Stomach (tissue), 9 donors: Measurements from ENCODE around the gene NBPF26. TPM values are rescaled to one million over a fixed set of nuclear protein-coding genes. Genes with fewer than 3 reads are reported as not detected.
A peak's percentile ranks its signal among the peaks of the same experiment; 100 is the strongest.
"Not testable (repeated sequence)": the region's sequence is repeated elsewhere in the genome, so short reads cannot be mapped to it uniquely, and the experiment has no call there.

Source experiments
- DNase-seq, 2 donors: peaks; one replicate each; pipeline versions ENCODE4 v3.0.0 to v3.0.0-alpha.2; 2013 to 2019
- H3K27ac ChIP-seq, 5 donors: fragments of 200-600 bp in 4 of 5; sonication (generic) in 4 of 5; one replicate each; pipeline ENCODE4 v1.5.1; 2013 to 2019; ENCODE audit warnings: mild to moderate bottlenecking in 1 of 5, moderate library complexity in 1 of 5
- H3K27me3 ChIP-seq, 3 donors: fragments of 200-600 bp; sonication (generic); one replicate each; pipeline ENCODE4 v1.5.1; 2017 to 2019; ENCODE audit warnings: mixed run types in 1 of 3
- H3K36me3 ChIP-seq, 4 donors: fragments of 200-600 bp; sonication (generic); 1 replicate in 3 of 4; 2 replicates in 1 of 4; pipeline ENCODE4 v1.5.1; 2016 to 2019
- H3K4me1 ChIP-seq, 4 donors: fragments of 200-600 bp; sonication (generic); one replicate each; pipeline ENCODE4 v1.5.1; 2016 to 2019
- H3K4me3 ChIP-seq, 4 donors: fragments of 200-600 bp; sonication (generic) in 3 of 4; one replicate each; pipeline ENCODE4 v1.5.1; 2016 to 2019; ENCODE audit warnings: mild to moderate bottlenecking in 1 of 4
- H3K9me3 ChIP-seq, 4 donors: fragments of 200-600 bp; sonication (generic); one replicate each; pipeline ENCODE4 v1.5.1; 2016 to 2019
- POLR2A ChIP-seq, 4 donors: fragments of 450-650 bp; IDR thresholded peaks; one replicate each; pipeline ENCODE4 v1.6.1; 2016; ENCODE audit warnings: antibody characterized with exemption in 4 of 4, control low read depth in 2 of 4, mild to moderate bottlenecking in 1 of 4, moderate library complexity in 1 of 4
- POLR2AphosphoS5 ChIP-seq, 3 donors: sonication (generic); formaldehyde crosslinking; IDR thresholded peaks; one replicate each; pipeline ENCODE4 v1.6.1; 2016; ENCODE audit warnings: antibody characterized with exemption in 3 of 3
- WGBS, 5 donors: extraction: QIAGEN DNeasy Blood & Tissue Kit in 3 of 5; methylation state at CpG; one replicate each; pipeline versions ENCODE4 v1.1.5 to v1.1.7; 2013 to 2018; 5-methylcytosine and 5-hydroxymethylcytosine counted together
- intact Hi-C: fragments of 100-400 bp; cut with DNase I; formaldehyde crosslinking; loops from one replicate; pipeline ENCODE4 v1.15.1; 2023; ENCODE audit warnings: low total_unique reads
- polyA plus RNA-seq, 3 donors: library from polyadenylated mRNA; stranded (reverse); fragments of 200-250 nt; gene quantifications; one replicate each; pipeline ENCODE4 v1.2.3, GENCODE V29; 2013
- small RNA-seq, 4 donors: library from RNA; depleted of rRNA; stranded (forward); fragments of <200 nt; gene quantifications; one replicate each; pipeline ENCODE3, GENCODE V24; 2016
- total RNA-seq, 5 donors: library from RNA; depleted of rRNA; stranded (reverse); fragments of >200 nt; gene quantifications; one replicate each; pipeline versions ENCODE4 v1.1.0 to v1.2.3, GENCODE V29; 2014 to 2016
- donor health status: healthy with polysubstance abuse.
- donor health status: Bipolar disorder and iron deficiency.
- donor health status: healthy.

Gene NBPF26
- total and polyA plus RNA-seq, 8 donors: 2.0 to 38.4 (median 9.0) TPM

- intact Hi-C loops, H3K36me3 ChIP-seq, H3K27me3 ChIP-seq, H3K9me3 ChIP-seq, H3K4me1 ChIP-seq: not testable (repeated sequence)
- TF ChIP-seq POLR2A (IDR thresholded peaks at IDR 0.05) (peak in 1 of 4 donors; percentile 81), POLR2AphosphoS5 (IDR thresholded peaks at IDR 0.05) (peak in 2 of 3 donors; percentile 58 to 99)
- Histone ChIP-seq H3K4me3 (peak overlapping the region in 2 of 4 donors; percentile 26 to 44), H3K27ac (peak overlapping the region in 3 of 5 donors; percentile 85 to 94 (median 92))
- 0 to 1% (median 0%) methylated on average over 29 to 50 of the region's 50 CpGs; no CpG with 5 or more reads in 1 of the 5 donors for WGBS, 5 donors
- DNase-seq: peak in 1 of 2 donors; percentile 92
Observed at GRCh38 chr1:120850537-120851421, 127.0 kb downstream of the NBPF26 start.

GRCh38 chr1:120858144-120858543, 134.4 kb downstream of the NBPF26 start:
- intact Hi-C loops, DNase-seq, H3K9me3 ChIP-seq, H3K36me3 ChIP-seq, H3K4me1 ChIP-seq, H3K27me3 ChIP-seq, H3K4me3 ChIP-seq, H3K27ac ChIP-seq: not testable (repeated sequence)
- 37 to 54% (median 47%) methylated on average over 1 to 2 of the region's 2 CpGs; no CpG with 5 or more reads in 1 of the 5 donors for WGBS, 5 donors

GRCh38 chr1:120859615-120860234, 136.0 kb downstream of the NBPF26 start:
- H3K36me3 ChIP-seq, H3K9me3 ChIP-seq, H3K4me3 ChIP-seq, H3K4me1 ChIP-seq, H3K27me3 ChIP-seq, DNase-seq, intact Hi-C loops, H3K27ac ChIP-seq: not testable (repeated sequence)
- WGBS, 5 donors: 64 to 88% (median 84%) methylated on average over 3 to 4 of the region's 8 CpGs; no CpG with 5 or more reads in 1 of the 5 donors

GRCh38 chr1:120878206-120878605, 154.5 kb downstream of the NBPF26 start:
- H3K27ac ChIP-seq, H3K4me3 ChIP-seq, H3K36me3 ChIP-seq, H3K9me3 ChIP-seq, intact Hi-C loops, H3K27me3 ChIP-seq, DNase-seq, H3K4me1 ChIP-seq: not testable (repeated sequence)

GRCh38 chr1:120880056-120880455, 156.3 kb downstream of the NBPF26 start:
- WGBS, 5 donors: 17 to 45% (median 42%) methylated on average over 1 of the region's 1 CpG; no CpG with 5 or more reads in 2 of the 5 donors
- intact Hi-C loops, H3K9me3 ChIP-seq, DNase-seq, H3K4me3 ChIP-seq, H3K27ac ChIP-seq, H3K27me3 ChIP-seq, H3K36me3 ChIP-seq, H3K4me1 ChIP-seq: not testable (repeated sequence)

GRCh38 chr1:120881934-120882333, 158.2 kb downstream of the NBPF26 start:
- DNase-seq, H3K27ac ChIP-seq, H3K27me3 ChIP-seq, H3K9me3 ChIP-seq, H3K4me1 ChIP-seq, H3K36me3 ChIP-seq, H3K4me3 ChIP-seq, intact Hi-C loops: not testable (repeated sequence)

Small RNA genes lying within 50 kb of the gene (small RNA-seq; reads per million reads assigned to genes)
- 0.10 to 0.46 (median 0.22) reads per million in 4 donors for gene RNVU1-19

Other genes starting within 250 kb of the NBPF26 start
- gene PPIAL4A, start 165.8 kb downstream of the NBPF26 start, total RNA-seq: not detected
- gene PPIAL4A, start 165.8 kb downstream of the NBPF26 start, polyA plus RNA-seq: not detected